H1 (cell line): Measurements from ENCODE around the gene C21orf91. TPM values are rescaled to one million over a fixed set of nuclear protein-coding genes. Genes with fewer than 3 reads are reported as not detected.

Experiments
- CTCF ChIA-PET: fragments of 300-600 bp; sonication (Branson Sonifier 250); formaldehyde crosslinking; loops from one replicate; lab custom pipeline; 2021; ENCODE audit not compliant: partially characterized antibody; lab: Charles Lee
- POLR2A ChIA-PET: fragments of 300-600 bp; sonication (Branson Sonifier 250); formaldehyde crosslinking; loops from one replicate; lab custom pipeline; 2021; ENCODE audit warnings: inconsistent platforms; ENCODE audit not compliant: partially characterized antibody; lab: Charles Lee
- DNase-seq, 2 experiments: peaks; one replicate each; pipeline versions ENCODE4 v3.0.0 to v3.0.0-alpha.2; 2010 to 2022; ENCODE audit warnings: low spot score in 2 of 2, low read depth in 1 of 2, mixed read lengths in 1 of 2
- FAIRE-seq: peaks from 2 replicates; lab custom pipeline; 2011; peaks lifted over from hg19 to GRCh38; lab: Jason Lieb, UNC
- H2AFZ ChIP-seq: 2 replicates; pipeline ENCODE4 v1.8.1; 2012; ENCODE audit warnings: low read length, inconsistent platforms
- H2AK5ac ChIP-seq: 2 replicates; pipeline ENCODE4 v1.6.1; 2013; ENCODE audit warnings: low read depth, low read length
- H2BK120ac ChIP-seq: replicated peaks from 2 replicates; pipeline ENCODE3; 2013; ENCODE audit warnings: low read depth, low read length, inconsistent platforms
- H2BK12ac ChIP-seq: 2 replicates; pipeline ENCODE4 v1.6.1; 2013; ENCODE audit warnings: low read depth, low read length
- H2BK15ac ChIP-seq: 2 replicates; pipeline ENCODE4 v1.6.1; 2013; ENCODE audit warnings: low read length
- H2BK20ac ChIP-seq: 2 replicates; pipeline ENCODE4 v1.6.1; 2013; ENCODE audit warnings: low read length
- H2BK5ac ChIP-seq: 2 replicates; pipeline ENCODE4 v1.6.1; 2013; ENCODE audit warnings: low read depth, low read length
- H3K14ac ChIP-seq: 2 replicates; pipeline ENCODE4 v1.6.1; 2013; ENCODE audit warnings: inconsistent platforms; ENCODE audit not compliant: insufficient read length
- H3K18ac ChIP-seq: 2 replicates; pipeline ENCODE4 v1.6.1; 2013; ENCODE audit warnings: low read length; ENCODE audit errors: extremely low read depth
- H3K23ac ChIP-seq: 2 replicates; pipeline ENCODE4 v1.6.1; 2013; ENCODE audit warnings: inconsistent platforms; ENCODE audit not compliant: insufficient read length
- H3K23me2 ChIP-seq: 2 replicates; pipeline ENCODE4 v1.6.1; 2013; ENCODE audit warnings: low read depth, low read length
- H3K27ac ChIP-seq: 2 replicates; pipeline ENCODE4 v1.6.1; 2011; ENCODE audit warnings: low read depth, low read length, inconsistent platforms
- H3K27me3 ChIP-seq, 4 experiments: replicated peaks in 1 of 4; 1 replicate in 1 of 4; 2 replicates in 3 of 4; pipeline versions ENCODE4 v1.6.1 to v1.8.1; 2011 to 2013; ENCODE audit warnings: low read length in 3 of 4, mild to moderate bottlenecking in 3 of 4, inconsistent platforms in 2 of 4, mixed read lengths in 2 of 4, moderate library complexity in 1 of 4; ENCODE audit not compliant: control insufficient read depth in 3 of 4, insufficient read depth in 3 of 4; ENCODE audit errors: extremely low read depth in 1 of 4
- H3K36me3 ChIP-seq, 4 experiments: 2 replicates each; pipeline versions ENCODE4 v1.6.1 to v1.8.1; 2011 to 2013; ENCODE audit warnings: mild to moderate bottlenecking in 4 of 4, low read length in 3 of 4, moderate library complexity in 2 of 4, control low read depth in 1 of 4, inconsistent platforms in 1 of 4; ENCODE audit not compliant: insufficient read depth in 4 of 4, control insufficient read depth in 2 of 4
- H3K4ac ChIP-seq: replicated peaks from 2 replicates; pipeline ENCODE3; 2013; ENCODE audit warnings: low read length, low read depth, mixed read lengths, inconsistent platforms; ENCODE audit not compliant: insufficient read length
- H3K4me1 ChIP-seq, 4 experiments: replicated peaks in 1 of 4; 1 replicate in 1 of 4; 2 replicates in 3 of 4; pipeline versions ENCODE4 v1.6.1 to v1.8.1; 2011 to 2013; ENCODE audit warnings: low read length in 3 of 4, inconsistent platforms in 2 of 4, mixed read lengths in 1 of 4; ENCODE audit not compliant: insufficient read depth in 4 of 4, control insufficient read depth in 3 of 4
- H3K4me2 ChIP-seq, 2 experiments: 2 replicates each; pipeline versions ENCODE4 v1.6.1 to v1.8.1; 2011 to 2013; ENCODE audit warnings: low read depth in 2 of 2, low read length in 2 of 2, control low read depth in 1 of 2, inconsistent platforms in 1 of 2, mild to moderate bottlenecking in 1 of 2; ENCODE audit not compliant: insufficient read depth in 1 of 2
- H3K4me3 ChIP-seq, 4 experiments: fragments of 200-600, 300-600 bp in 1 of 4; sonication (generic), shearing (Covaris generic), sonication (Bioruptor Twin) in 1 of 4; 2 replicates each; pipeline versions ENCODE4 v1.5.1 to v1.8.1; 2011 to 2016; ENCODE audit warnings: low read length in 4 of 4, low read depth in 3 of 4, control low read depth in 2 of 4, inconsistent platforms in 2 of 4, mild to moderate bottlenecking in 2 of 4, mixed read lengths in 1 of 4, moderate library complexity in 1 of 4; ENCODE audit not compliant: insufficient read depth in 2 of 4; ENCODE audit errors: extremely low read depth in 1 of 4
- H3K56ac ChIP-seq: replicated peaks from 2 replicates; pipeline ENCODE3; 2013; ENCODE audit warnings: low read depth, mild to moderate bottlenecking, mixed read lengths, low read length, inconsistent platforms; ENCODE audit not compliant: insufficient read length
- H3K79me1 ChIP-seq: 2 replicates; pipeline ENCODE4 v1.6.1; 2013; ENCODE audit warnings: low read depth, low read length, control low read depth
- H3K79me2 ChIP-seq, 2 experiments: 2 replicates each; pipeline versions ENCODE4 v1.6.1 to v1.8.1; 2012 to 2013; ENCODE audit warnings: low read length in 2 of 2, mild to moderate bottlenecking in 2 of 2, inconsistent platforms in 1 of 2; ENCODE audit not compliant: insufficient read depth in 2 of 2, control insufficient read depth in 1 of 2
- H3K9ac ChIP-seq, 4 experiments: replicated peaks in 1 of 4; 1 replicate in 1 of 4; 2 replicates in 3 of 4; pipeline versions ENCODE4 v1.6.1 to v1.8.1; 2011 to 2013; ENCODE audit warnings: low read depth in 3 of 4, low read length in 3 of 4, control low read depth in 2 of 4, mild to moderate bottlenecking in 2 of 4, moderate library complexity in 2 of 4, inconsistent platforms in 1 of 4; ENCODE audit errors: extremely low read depth in 1 of 4
- H3K9me3 ChIP-seq, 2 experiments: 2 replicates each; pipeline versions ENCODE4 v1.6.1 to v1.8.1; 2012 to 2013; ENCODE audit warnings: mild to moderate bottlenecking in 2 of 2, moderate library complexity in 2 of 2, control low read depth in 1 of 2, inconsistent platforms in 1 of 2, low read depth in 1 of 2, low read length in 1 of 2, mixed read lengths in 1 of 2; ENCODE audit not compliant: insufficient read depth in 2 of 2
- H4K20me1 ChIP-seq, 2 experiments: replicated peaks in 1 of 2; 2 replicates each; pipeline versions ENCODE3 to v1.8.1; 2011 to 2013; ENCODE audit warnings: inconsistent platforms in 2 of 2, low read length in 2 of 2, mild to moderate bottlenecking in 1 of 2; ENCODE audit not compliant: insufficient read depth in 2 of 2, control insufficient read depth in 1 of 2
- H4K5ac ChIP-seq: 2 replicates; pipeline ENCODE4 v1.6.1; 2013; ENCODE audit warnings: low read length, low read depth, mixed read lengths, inconsistent platforms; ENCODE audit not compliant: insufficient read length
- H4K8ac ChIP-seq: 2 replicates; pipeline ENCODE4 v1.8.0; 2013; ENCODE audit warnings: mild to moderate bottlenecking, moderate library complexity, low read length, inconsistent platforms; ENCODE audit not compliant: insufficient read depth; ENCODE audit errors: extremely low read depth
- H4K91ac ChIP-seq: replicated peaks from 2 replicates; pipeline ENCODE3; 2013; ENCODE audit warnings: low read length, mixed read lengths, inconsistent platforms; ENCODE audit not compliant: insufficient read length
- SUZ12 ChIP-seq: fragments of 200-600 bp; sonication (generic); IDR thresholded peaks from 2 replicates; pipeline ENCODE4 v1.6.1; 2012; ENCODE audit warnings: mild to moderate bottlenecking, inconsistent platforms, low read length, moderate library complexity, mixed read lengths
- WGBS, 2 experiments: shearing (Covaris generic) in 1 of 2; methylation state at CpG; one replicate each; pipeline versions ENCODE4 v1.1.6 to v1.1.7; 2013 to 2015; ENCODE audit warnings: low lambda C conversion rate in 2 of 2, mixed read lengths in 2 of 2, inconsistent platforms in 1 of 2, low coverage in 1 of 2, missing lambda C conversion rate in 1 of 2; ENCODE audit not compliant: insufficient replicate concordance in 2 of 2, insufficient coverage in 1 of 2, insufficient read length in 1 of 2; ENCODE audit errors: extremely low coverage in 1 of 2, missing lambda C conversion rate in 1 of 2; 5-methylcytosine and 5-hydroxymethylcytosine counted together
- polyA plus RNA-seq, 7 experiments: library from polyadenylated mRNA; depleted of rRNA in 3 of 7; stranded (reverse) in 5 of 7; unstranded in 2 of 7; fragments of >200 nt in 5 of 7; fragments of 200-250 nt in 2 of 7; gene quantifications; 1 replicate in 5 of 7; 2 replicates in 1 of 7; 4 replicates in 1 of 7; pipeline versions ENCODE4 v1.2.1 to v1.2.3, GENCODE V29; 2011 to 2013; ENCODE audit warnings: missing spikeins in 2 of 7, mixed read lengths in 2 of 7
- total RNA-seq: library from RNA; stranded (reverse); fragmentation: NEBNext Ultra II Directional; extraction: Animal tissue kit (Norgen Biotek cat#: 25700); gene quantifications from 2 replicates; pipeline ENCODE4 v1.2.1, GENCODE V29; 2021

The C21orf91 gene
- total and polyA plus RNA-seq, 2 of the 8 experiments (the other 6 are each of a cell fraction or from before 2014, with no cell fraction given), result 4.9 to 33.6 TPM

GRCh38 chr21:17758683-17759082 is 60.5 kb downstream of the C21orf91 start:
- no peaks in the 10 kb centered on the region for H3K79me1 ChIP-seq
- no peak for DNase-seq
- TF ChIP-seq SUZ12, result no peak
- no peak overlapping the region for H3K9ac ChIP-seq
- CTCF ChIA-PET, result no interaction called here
- no peaks in the 10 kb centered on the region for H3K79me2 ChIP-seq
- H3K14ac ChIP-seq, result no peak overlapping the region
- H4K8ac ChIP-seq, result no peak overlapping the region
- no peak overlapping the region for H4K91ac ChIP-seq
- H3K23ac ChIP-seq, result no peak overlapping the region
- no peak for FAIRE-seq
- no peak overlapping the region for H3K18ac ChIP-seq
- H2BK120ac ChIP-seq, result no peak overlapping the region
- no peaks in the 10 kb centered on the region for H3K4me1 ChIP-seq
- no peak overlapping the region for H4K5ac ChIP-seq
- H3K27ac ChIP-seq, result no peak overlapping the region
- peaks cover 0 to 5% of the 10 kb centered on the region in 2 experiments; a peak in 1 of 4 replicates for H3K9me3 ChIP-seq
- no peaks in the 10 kb centered on the region for H3K23me2 ChIP-seq
- 0 out of 2 replicates have a peak overlapping the region, but pooled peaks have one; percentile 76 for H2AFZ ChIP-seq
- H2BK12ac ChIP-seq, result no peak overlapping the region
- no peaks in the 10 kb centered on the region for H3K27me3 ChIP-seq
- no peak overlapping the region for H3K4ac ChIP-seq
- no peak overlapping the region for H3K4me2 ChIP-seq
- 81% methylated on average over 4 of the region's 4 CpGs; no CpG with 5 or more reads in 1 of the 2 experiments for WGBS, 2 experiments
- no peak overlapping the region for H3K4me3 ChIP-seq
- H2AK5ac ChIP-seq, result no peak overlapping the region
- no peak overlapping the region for H2BK5ac ChIP-seq
- H2BK15ac ChIP-seq, result no peak overlapping the region
- POLR2A ChIA-PET, result no interaction called here
- no peak overlapping the region for H2BK20ac ChIP-seq
- H4K20me1 ChIP-seq, result no peaks in the 10 kb centered on the region
- no peak overlapping the region for H3K56ac ChIP-seq
- no peaks in the 10 kb centered on the region; a peak in 1 of 8 replicates for H3K36me3 ChIP-seq
